NCI-H69 (cell line): ENCODE measurements around the gene BMP10.

ENCODE experiments used
- DNase-seq: peaks from one replicate; lab custom pipeline; 2025; lab: John Stamatoyannopoulos, UW

Gene BMP10

DNA sequence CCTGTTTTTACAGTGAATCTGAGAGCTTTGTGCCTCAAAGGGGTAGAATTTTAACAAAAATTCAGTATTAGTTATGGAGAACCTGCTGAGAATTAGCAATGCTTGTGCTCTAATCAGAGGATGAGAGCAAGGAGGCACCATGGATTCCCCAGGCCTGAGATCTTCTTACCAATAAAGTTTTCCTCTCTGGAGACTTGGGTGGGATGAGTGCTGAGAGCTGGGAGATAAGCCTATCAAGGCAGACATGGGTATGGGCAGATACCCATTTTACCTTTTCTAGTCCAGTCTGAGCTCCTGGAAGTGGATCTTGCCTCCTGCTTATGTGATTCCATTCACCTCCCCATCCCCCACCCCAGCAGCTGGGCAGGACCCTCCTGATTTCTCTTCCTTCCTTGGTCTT lies 53.9 kb downstream of the BMP10 start:
- no peak for DNase-seq
